Stimulated activated CD8-positive, alpha-beta memory T cell treated with anti-CD3 and anti-CD28 coated beads, Interleukin-15, amount 100 ng/mL, for 1 hour (primary cell): ENCODE data around the gene ANTXR1.
"Not testable (repeated sequence)": the region's sequence is repeated elsewhere in the genome, so short reads cannot be mapped to it uniquely, and the experiment has no call there.

Source experiments
- DNase-seq: peaks from one replicate; pipeline ENCODE4 v3.0.0-alpha.2; 2020; ENCODE audit warnings: low read depth

Gene ANTXR1

GRCh38 chr2:69237070-69237670, 224.2 kb downstream of the ANTXR1 start:
- no peak for DNase-seq

DNA sequence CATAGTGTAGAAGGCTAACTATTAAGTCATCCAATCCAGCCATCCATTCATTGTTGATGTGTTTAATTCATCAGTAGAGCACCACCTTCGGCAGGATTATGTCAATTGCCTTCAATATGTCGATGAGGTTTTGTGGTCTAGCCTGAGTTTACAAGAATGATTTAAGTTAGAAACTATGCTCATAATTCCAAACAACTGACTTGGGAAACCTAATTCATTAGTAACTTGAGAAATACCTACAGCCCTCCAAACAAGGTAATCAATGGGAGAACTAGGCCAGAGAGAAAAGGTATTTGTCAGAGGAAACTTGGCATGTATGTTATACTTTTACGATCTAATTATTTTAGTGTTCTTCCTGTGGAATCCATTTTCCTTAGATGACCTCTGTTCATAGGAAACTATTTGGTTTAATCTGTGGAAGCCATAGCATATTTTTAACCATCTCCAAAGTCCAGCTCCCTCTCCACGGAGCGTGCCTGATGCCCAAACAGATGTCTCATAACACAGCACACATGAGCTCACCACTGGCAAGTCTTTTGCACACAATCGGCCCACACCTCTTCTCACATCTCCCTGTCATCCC, 225.6 kb downstream of the ANTXR1 start:
- DNase-seq = no peak

DNA sequence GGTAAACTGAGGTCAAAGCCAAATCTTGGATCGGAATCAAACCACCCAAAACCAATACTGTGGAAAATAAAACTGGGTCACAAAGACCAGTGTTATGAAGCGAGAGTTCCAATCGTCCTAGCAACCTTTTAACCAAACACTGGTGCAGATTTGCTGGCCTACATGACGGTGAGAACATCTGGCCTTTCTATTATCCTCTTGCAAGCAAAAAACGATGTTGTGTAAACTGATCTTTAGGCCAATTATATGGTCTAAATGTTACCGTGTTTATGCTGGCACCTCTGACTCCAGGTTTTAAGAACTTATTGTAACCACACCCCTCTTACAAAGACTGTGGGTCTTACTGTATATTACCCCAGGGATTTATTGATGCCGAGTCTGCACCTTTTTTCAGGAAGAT, 228.1 kb downstream of the ANTXR1 start:
- no peak for DNase-seq

GRCh38 chr2:69241664-69242514, 228.9 kb downstream of the ANTXR1 start:
- no peak for DNase-seq

DNA sequence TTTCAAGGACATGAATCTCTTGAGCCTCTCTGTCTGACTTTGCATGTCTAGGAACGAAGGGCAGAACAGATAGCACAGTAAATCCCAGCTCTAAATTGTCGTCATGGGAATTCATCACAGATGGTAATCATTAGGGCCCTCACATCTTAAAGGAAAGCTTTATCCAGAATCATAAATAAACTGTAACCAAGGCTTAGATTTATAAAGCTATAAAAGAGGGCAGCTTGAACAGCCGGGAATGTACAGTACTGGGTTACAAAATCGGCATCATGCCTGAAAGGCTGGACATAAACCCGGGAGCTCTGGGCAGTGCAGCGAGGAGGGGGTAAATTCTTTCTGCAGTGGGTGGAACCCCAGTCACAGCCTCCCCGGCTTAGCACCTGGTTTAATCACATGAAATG, 229.7 kb downstream of the ANTXR1 start:
- DNase-seq = no peak

DNA sequence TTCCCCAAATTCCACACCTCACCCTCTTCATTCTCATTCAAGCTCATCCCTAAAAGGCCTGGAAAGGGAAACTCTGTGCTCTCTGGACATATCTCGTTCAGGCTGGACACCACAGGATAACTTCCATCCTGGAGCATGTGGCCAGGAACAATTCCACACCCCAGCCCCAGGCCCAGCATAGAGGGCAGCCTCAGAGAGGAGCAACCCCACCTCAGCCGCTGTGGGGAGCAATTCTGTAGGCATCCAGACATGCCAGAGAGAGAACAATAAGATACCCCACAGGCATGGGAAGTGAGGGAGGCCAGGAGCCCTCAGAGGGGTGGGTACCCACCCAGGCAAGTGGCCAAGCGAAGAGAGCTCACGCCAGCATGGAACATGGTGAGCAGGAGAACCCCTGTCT, 230.7 kb downstream of the ANTXR1 start:
- no peak for DNase-seq

DNA sequence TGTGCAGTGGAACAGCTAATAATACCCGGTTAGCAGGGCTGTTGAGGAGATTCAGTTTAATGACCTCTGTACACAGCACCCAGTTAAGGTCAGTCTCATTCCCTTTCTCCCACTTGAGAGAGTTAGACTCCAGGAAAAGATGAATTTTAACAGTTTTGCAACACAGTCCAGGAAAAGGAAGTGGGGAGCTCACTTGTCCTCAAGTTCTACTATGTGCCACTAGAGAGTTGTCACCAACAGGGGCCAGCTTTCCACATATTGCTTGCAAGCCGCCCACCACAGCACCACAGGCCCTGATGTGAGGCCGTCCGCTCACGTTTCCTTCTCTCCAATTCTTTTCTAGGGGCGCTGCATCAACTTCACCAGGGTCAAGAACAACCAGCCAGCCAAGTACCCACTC, 231.9 kb downstream of the ANTXR1 start:
- DNase-seq = no peak

GRCh38 chr2:69247583-69247982, 234.6 kb downstream of the ANTXR1 start:
- no peak for DNase-seq

DNA sequence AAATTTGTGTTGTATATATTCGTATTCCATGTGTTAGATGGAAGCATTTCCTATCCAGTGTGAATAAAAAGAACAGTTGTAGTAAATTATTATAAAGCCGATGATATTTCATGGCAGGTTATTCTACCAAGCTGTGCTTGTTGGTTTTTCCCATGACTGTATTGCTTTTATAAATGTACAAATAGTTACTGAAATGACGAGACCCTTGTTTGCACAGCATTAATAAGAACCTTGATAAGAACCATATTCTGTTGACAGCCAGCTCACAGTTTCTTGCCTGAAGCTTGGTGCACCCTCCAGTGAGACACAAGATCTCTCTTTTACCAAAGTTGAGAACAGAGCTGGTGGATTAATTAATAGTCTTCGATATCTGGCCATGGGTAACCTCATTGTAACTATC, 235.3 kb downstream of the ANTXR1 start:
- no peak for DNase-seq

GRCh38 chr2:69250981-69251380, 238.0 kb downstream of the ANTXR1 start:
- DNase-seq = no peak

DNA sequence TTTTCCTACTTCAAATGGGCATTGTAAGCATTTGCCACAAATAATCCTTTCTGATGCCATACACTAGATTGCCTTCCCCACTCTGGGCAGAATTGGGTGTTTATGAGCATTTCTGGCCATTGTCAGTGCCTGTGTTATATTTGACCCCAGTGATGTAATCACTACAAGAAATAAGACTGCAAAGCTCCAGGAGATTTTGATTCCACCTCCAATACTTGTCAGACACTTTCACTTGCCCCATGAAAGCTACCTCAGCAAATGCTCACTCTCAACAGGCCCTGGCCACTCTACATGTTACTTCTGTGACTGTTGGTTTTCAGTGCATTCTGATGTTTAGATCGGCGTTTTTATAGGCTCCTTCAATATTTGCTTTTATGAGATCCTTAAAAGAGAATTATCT, 239.0 kb downstream of the ANTXR1 start:
- no peak for DNase-seq

- no peak for DNase-seq
Observed at GRCh38 chr2:69253112-69253511, 240.1 kb downstream of the ANTXR1 start.

GRCh38 chr2:69253611-69254301, 240.8 kb downstream of the ANTXR1 start:
- DNase-seq = no peak

- DNase-seq = no peak
Observed at GRCh38 chr2:69255760-69256159, 242.8 kb downstream of the ANTXR1 start.

- not testable (repeated sequence) for DNase-seq
Observed at GRCh38 chr2:69259994-69260591, 247.1 kb downstream of the ANTXR1 start.

DNA sequence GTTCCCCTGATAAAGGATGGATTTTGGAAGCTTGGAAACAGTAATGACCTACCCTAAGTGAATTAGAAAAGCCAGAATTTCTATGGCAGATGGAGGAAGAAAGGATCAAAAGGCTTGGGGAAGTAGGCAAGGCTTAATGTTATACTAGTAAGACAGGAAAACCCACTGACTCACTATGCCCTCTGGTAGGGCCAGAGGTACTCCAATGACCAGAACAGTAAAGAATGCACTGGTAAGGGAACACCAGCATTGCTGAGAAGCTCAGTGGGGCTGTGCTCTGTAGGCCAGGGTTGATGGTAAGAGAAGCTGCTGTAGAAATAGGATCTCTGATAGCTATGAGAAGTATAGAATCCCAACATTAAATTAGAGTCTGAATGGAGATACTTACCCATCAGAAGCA, 247.7 kb downstream of the ANTXR1 start:
- DNase-seq = no peak

DNA sequence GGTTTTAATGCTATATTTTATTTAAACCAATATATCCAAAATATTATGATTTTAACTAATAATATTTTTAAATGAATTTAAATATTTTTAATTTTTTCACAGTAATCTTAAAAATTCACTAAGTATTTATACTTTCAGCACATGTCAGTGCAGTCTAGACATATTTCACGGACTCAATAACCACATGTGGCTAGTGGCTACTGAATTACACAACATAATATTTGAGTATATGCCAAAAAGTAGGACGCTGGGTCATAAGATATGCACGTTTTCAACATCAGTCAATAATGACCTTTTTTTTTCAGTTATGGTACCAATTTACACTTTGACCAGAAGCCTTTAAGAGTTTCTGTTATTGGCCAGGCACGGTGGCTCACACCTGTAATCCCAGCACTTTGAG, 256.4 kb downstream of the ANTXR1 start:
- DNase-seq = no peak

DNA sequence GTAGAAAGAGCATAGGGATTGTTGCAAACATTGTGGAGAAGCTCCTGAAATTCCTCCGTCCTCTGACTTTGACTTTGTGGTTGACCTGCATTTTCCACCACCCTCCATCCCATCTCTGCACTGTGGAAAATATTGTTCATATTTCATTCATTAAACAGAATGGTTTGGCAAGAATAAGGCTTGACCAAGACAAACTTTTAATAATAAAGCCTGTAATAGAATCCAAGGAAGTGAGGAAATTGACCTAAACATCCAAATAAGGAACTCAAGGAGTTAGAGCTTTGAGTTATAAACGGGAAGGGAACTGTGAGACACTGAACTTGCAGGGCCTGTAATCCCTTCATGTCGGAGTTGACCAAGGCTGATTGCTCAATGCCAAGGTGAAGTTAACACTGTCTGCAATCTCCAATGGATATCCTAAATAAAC, 258.9 kb downstream of the ANTXR1 start:
- DNase-seq = no peak

DNA sequence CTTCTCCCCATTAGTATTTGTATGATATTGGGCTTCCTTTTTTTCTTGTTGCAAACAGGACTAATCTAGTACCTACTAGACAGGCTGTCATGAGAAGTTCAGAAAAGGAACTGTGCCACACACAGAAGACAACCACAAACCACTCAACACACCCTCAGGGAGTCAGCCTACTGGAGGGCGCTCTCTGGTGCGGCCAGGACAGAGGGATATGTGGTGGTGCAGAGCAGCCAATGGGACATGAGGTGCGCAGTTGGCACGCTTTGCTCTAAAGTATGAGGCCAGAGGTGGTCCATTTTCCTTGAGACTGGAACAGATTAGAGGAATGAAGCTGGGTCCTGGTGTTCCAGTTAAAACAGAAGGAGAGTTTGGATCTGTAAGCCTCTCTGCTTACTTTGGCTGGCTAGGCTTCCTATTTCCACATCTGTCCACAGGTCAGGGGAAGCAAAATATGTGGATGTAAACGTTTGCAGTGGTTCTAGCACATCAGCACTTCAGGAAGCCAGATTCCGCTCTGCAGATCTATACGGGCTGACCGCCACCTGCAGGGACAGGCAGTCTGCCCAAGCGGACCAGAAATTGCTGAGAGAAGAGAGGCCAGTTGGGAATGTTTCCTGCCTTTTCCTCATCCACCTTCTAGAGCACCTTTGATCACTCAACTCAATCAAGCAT, 260.0 kb downstream of the ANTXR1 start:
- no peak for DNase-seq

- DNase-seq = no peak
Observed at GRCh38 chr2:69275490-69275889, 262.5 kb downstream of the ANTXR1 start.

DNA sequence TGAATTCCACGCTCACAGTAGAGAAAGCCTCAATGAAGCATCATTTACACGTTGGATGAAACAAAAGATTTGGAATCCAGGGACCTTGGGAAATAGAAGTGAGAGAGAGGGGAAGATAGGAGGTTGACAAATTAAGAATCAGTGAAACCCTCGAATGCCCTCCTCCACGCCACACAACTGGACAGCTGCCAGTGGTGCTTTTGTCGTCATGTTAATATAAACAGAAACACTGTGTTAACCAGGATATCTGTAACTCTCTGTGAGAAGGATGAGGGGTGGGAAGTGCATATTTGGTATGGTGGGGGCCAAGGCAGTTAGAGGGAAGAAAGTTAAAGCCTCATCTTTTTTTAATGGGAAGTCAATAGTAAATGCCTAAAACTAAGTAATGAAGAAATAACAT, 265.4 kb downstream of the ANTXR1 start:
- DNase-seq = no peak

DNA sequence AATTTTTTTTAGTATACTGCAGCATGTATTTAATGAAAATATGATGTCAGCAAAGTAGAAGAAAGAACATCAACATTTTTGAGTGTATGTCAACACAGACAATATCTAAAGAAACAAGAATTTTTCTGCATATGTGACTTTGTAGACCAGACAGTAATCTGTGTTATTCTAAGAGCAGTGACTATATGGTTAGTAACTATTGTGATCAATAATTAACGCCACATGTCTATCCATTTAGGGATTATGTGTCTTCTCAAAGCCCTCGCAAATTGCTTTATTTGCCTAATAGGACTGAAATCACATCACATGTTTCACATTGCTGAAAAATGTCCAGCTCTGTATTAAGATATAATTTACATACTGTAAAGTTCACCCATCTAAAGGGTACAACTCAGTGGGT, 266.2 kb downstream of the ANTXR1 start:
- no peak for DNase-seq
